ENCODE measurements around the gene OBSCN. TPM values are rescaled to one million over a fixed set of nuclear protein-coding genes. Genes with fewer than 3 reads are reported as not detected.

The OBSCN gene
- total and polyA plus RNA-seq, 10 of the 15 experiments (the other 5 are each of a cell fraction or from before 2014, with no cell fraction given), result 0.01 to 0.36 (median 0.08) TPM; not detected in 2

GRCh38 chr1:228262475-228262874, 54.6 kb downstream of the OBSCN start (continued):
- TF ChIP-seq CEBPB (IDR thresholded peaks at IDR 0.05; ENCODE audit: borderline replicate concordance in 1 of 2, low read depth in 2 of 2, low read length in 2 of 2), result no peak
- no peak for TF ChIP-seq SKIL (IDR thresholded peaks at IDR 0.05; ENCODE audit: low read depth, poor library complexity, severe bottlenecking)
- TF ChIP-seq MEF2B (IDR thresholded peaks at IDR 0.05; ENCODE audit: partially characterized antibody, poor library complexity, severe bottlenecking), result no peak
- no peak for TF ChIP-seq SUZ12 (IDR thresholded peaks at IDR 0.05; ENCODE audit: unreplicated experiment)
- no peak for TF ChIP-seq FOXM1 (IDR thresholded peaks at IDR 0.05; ENCODE audit: low read depth, low read length)
- TF ChIP-seq CREB1 (IDR thresholded peaks at IDR 0.05; ENCODE audit: low read depth), result no peak
- no peak for TF ChIP-seq RUNX3 (IDR thresholded peaks at IDR 0.05; ENCODE audit: low read length)

GRCh38 chr1:228263636-228264035, 55.8 kb downstream of the OBSCN start:
- no peak for DNase-seq (ENCODE audit: low read depth, low spot score)
- no peak for TF ChIP-seq HDAC6 (IDR thresholded peaks at IDR 0.05; ENCODE audit: unreplicated experiment)
- no peak for TF ChIP-seq ESRRA (IDR thresholded peaks at IDR 0.05; ENCODE audit: low read length)
- no peak for TF ChIP-seq TARDBP (IDR thresholded peaks at IDR 0.05; ENCODE audit: borderline replicate concordance)
- TF ChIP-seq MLLT1 (IDR thresholded peaks at IDR 0.05), result no peak
- no peak for TF ChIP-seq BCL11A (IDR thresholded peaks at IDR 0.05; ENCODE audit: low read depth, low read length)
- no peak for TF ChIP-seq ZBTB40 (IDR thresholded peaks at IDR 0.05; ENCODE audit: borderline replicate concordance)
- no peak for TF ChIP-seq SPI1 (IDR thresholded peaks at IDR 0.05; ENCODE audit: borderline replicate concordance, insufficient read depth, low read depth, low read length)
- no peak for TF ChIP-seq CBFB (IDR thresholded peaks at IDR 0.05; ENCODE audit: low read depth)
- no peak for TF ChIP-seq CHD2 (IDR thresholded peaks at IDR 0.05; ENCODE audit: borderline replicate concordance, low read depth, low read length)
- no peak for TF ChIP-seq EGR1 (IDR thresholded peaks at IDR 0.05; ENCODE audit: borderline replicate concordance in 1 of 2, low read depth in 2 of 2, low read length in 2 of 2)

More at GRCh38 chr1:228263636-228264035, 55.8 kb downstream of the OBSCN start:
- H2AFZ ChIP-seq (ENCODE audit: control insufficient read depth, low read depth, low read length), result no peak overlapping the region
- BruUV-seq (replicated peaks), result no TSS peak
- ChIA-PET RAD21 (ENCODE audit: unreplicated experiment) (no interaction called here), POLR2A (no interaction called here), CTCF (interaction anchor here (0.9 kb wide), 1 partner anchor 13 kb away, joined by 3 read pairs; no protein-coding TSS in a partner anchor), SMC1A (ENCODE audit: uncharacterized antibody, unreplicated experiment) (no interaction called here)
- no peaks in the 10 kb centered on the region for H4K20me1 ChIP-seq (ENCODE audit: control insufficient read depth, insufficient read depth)
- H3K36me3 ChIP-seq (ENCODE audit: control insufficient read depth in 2 of 2, insufficient read depth in 2 of 2, low read length in 1 of 2), result no peaks in the 10 kb centered on the region
- H3K27ac ChIP-seq (ENCODE audit: control insufficient read depth, insufficient read depth), result no peak overlapping the region
- in situ Hi-C loops (cut with MboI), result no loop called here
- H3K9ac ChIP-seq (ENCODE audit: control insufficient read depth, insufficient read depth, low read length), result no peak overlapping the region
- WGBS (ENCODE audit: insufficient coverage, insufficient replicate concordance, low lambda C conversion rate, missing lambda C conversion rate), result 47% methylated on average over 10 of the region's 10 CpGs
- ATAC-seq (no peak), FAIRE-seq (no peak)
- intact Hi-C loops (cut with micrococcal nuclease; ENCODE audit: unreplicated experiment), result no loop called here
- no peaks in the 10 kb centered on the region for H3K9me3 ChIP-seq (replicated peaks; ENCODE audit: control insufficient read depth, insufficient read depth, low read length)
- no peaks in the 10 kb centered on the region for H3K4me1 ChIP-seq (ENCODE audit: control insufficient read depth, insufficient read depth, low read length)
- H3K27me3 ChIP-seq (replicated peaks in 1 of 2; ENCODE audit: control insufficient read depth in 2 of 2, insufficient read depth in 2 of 2, low read length in 1 of 2), result no peaks in the 10 kb centered on the region; a peak in 1 of 4 replicates
- no peak overlapping the region for H3K4me3 ChIP-seq
- no peak overlapping the region for H3K4me2 ChIP-seq (ENCODE audit: control insufficient read depth, insufficient read depth)
- no peaks in the 10 kb centered on the region for H3K79me2 ChIP-seq (ENCODE audit: control insufficient read depth, insufficient read depth, low read length)
